ENCODE measurements around the gene MICAL3.

Gene MICAL3

DNA sequence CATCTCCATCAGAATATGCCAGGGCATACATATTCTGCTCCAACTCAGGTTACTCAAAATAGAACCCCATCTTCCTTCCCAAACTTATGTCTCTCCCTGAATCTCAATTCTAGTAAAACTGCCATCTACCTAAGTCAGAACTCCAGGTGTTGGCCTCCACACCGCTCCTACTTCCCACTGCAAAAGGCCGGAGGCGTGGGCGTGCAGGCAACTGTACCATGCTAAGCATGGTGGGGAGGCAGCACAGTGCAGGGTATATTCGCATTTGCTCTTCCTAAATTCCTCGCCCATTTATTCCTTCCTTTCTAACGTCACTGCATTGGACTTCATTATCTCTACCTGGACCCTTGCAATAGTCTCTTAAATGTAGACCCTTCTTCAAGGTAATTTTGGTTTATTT, 97.8 kb downstream of the MICAL3 start:
- DNase-seq = no peak

DNA sequence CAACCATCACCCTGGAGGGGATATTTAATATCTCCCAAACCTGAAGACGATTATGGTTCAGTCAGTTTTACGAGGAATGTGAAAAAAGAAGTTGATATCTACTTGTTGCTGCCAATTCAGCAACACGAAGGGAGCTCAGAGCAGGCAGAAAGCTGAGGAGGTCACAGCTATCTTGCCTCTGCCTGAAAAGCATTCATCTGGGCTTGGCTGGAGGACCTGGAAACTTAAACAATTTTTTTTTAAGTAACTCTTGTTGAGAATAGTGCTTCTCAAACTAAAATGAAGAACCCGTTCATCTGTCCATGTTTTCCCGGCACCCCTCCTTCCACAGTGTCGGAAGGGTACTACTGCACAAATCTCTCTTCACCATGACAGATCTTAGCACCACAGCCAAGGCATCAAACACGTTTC, 98.9 kb downstream of the MICAL3 start:
- DNase-seq = no peak

DNA sequence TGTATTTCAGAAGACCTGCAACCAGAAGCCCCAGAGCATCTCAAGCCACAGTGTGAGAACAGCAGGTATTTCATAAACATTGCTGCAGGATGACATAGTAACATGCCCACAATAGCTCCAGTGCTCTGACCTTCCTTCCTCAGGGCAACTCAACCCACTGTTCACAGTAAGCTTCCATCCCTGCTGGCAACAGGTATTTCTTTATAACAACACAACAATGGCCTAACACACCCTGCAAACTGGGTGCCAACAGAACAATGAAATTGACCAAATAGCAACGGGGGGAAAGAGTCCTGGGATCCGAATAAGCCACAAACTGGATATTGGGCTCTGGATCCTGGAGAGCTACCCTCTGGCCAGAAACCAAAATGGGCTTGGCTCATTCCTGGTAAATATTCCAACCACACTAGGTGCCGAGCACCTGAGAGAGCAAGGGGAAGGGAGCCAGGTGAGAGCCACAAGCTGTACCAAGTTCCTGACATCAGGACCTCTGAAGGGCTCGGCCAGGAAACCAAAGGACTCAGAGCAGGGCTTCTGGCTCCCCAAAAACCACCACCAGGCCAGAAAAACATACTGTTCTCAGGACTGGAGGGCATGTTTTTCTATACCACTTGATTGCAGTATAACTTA, 99.5 kb downstream of the MICAL3 start:
- no peak for DNase-seq

DNA sequence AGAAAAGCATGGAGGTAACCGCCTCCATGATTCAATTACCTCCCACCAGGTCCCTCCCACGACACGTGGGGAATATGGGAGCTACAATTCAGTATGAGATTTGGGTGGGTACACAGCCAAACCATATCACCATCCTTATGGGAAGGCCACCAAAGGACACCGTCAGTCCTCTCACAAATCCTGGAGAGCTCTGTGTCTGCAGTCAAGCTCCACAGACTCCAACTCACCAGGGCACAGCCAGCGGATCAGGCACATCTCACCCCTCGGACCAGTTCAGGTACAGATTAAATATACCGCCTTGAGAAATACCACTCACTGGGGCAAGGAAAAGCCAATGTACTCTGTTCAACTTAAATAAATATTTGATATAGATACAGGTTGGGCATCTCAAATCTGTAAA, 100.3 kb downstream of the MICAL3 start:
- DNase-seq = no peak

DNA sequence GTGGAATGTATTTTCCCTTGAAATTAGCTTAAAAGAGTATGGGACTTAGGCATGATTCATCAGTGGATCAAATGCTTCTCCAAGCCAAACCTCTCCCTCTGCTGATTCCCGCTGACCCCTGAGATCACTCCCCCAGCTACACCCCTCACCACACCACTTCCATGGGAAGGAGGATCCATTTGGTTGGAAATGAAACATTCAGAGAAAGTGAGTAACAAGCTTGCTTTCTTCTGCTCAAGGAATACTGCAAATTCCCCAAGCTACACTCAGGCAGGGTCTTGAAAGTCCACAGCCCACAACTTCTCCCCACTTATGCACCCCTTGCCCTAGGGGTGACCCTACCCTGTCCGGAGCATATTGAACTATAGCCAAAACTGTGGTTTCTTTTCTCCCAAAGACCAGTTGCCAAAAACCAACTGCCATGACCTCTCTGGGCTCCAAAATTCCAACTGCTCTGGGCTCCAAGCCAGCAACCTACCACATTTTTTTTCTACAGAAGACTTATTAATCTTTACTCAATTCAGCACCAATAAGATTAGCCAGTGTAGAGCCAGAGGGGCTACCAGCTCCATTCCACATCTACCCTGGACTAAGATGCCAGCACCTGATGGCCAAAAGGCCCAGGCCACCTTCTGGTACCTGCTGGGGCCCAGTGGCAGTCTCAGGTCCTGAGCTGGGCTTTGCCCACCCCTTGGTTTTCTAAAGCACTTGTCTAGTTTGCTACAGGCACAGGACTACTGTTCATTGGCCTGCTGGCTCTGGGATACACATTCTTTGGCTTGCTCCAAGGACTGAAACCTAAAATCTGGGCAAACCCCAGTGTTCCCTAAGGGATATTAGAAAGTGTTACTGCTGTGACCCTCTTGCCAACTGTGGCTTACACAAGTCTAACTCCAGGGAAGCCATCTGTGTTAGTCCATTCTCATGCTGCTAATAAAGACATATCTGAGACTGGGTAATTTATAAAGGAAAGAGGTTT, 101.1 kb downstream of the MICAL3 start:
- DNase-seq = no peak

DNA sequence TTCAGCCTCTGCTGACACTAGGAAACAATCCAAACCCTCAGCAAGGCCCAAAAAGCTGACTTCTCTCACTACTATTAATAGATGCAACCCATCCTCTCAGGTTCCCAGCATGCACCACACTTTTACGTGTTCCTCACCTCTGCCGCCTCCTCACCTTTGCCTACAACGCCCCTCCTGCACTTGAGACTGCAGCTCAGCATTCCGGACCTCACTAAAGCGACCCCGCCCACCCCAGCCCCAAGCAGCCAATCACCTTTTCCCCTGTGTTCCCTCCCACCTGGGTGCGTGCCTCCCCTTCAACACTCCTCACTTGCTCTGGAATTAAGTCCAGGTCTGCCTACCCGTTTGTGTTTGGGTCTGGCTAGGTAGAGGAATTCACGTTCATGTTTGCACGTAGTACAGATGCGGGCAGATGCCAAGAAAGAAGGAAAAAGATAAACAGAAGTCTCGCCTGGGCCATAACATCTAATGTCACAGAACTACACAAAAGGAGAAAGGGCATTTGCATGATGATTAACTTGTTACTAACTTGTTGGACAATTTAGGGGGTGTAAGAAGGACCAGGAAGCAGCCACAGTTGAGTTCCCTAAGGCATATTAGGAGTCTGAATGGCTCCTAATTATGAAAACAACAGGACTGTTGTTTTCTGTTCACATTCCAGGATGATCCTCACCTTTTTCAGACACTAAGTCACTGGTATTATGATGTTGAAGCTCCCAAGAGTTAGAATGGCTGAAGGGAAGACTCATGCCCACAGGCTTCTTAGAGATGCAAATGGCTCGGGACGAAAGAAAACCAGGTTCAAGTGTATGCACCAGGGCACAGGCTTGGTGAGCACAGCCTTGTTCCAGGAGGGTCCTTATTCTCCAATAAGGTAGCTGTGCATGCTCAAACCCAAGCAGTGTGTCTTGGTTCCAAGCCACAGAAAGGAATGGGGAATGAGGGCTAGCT, 102.2 kb downstream of the MICAL3 start:
- DNase-seq = no peak

DNA sequence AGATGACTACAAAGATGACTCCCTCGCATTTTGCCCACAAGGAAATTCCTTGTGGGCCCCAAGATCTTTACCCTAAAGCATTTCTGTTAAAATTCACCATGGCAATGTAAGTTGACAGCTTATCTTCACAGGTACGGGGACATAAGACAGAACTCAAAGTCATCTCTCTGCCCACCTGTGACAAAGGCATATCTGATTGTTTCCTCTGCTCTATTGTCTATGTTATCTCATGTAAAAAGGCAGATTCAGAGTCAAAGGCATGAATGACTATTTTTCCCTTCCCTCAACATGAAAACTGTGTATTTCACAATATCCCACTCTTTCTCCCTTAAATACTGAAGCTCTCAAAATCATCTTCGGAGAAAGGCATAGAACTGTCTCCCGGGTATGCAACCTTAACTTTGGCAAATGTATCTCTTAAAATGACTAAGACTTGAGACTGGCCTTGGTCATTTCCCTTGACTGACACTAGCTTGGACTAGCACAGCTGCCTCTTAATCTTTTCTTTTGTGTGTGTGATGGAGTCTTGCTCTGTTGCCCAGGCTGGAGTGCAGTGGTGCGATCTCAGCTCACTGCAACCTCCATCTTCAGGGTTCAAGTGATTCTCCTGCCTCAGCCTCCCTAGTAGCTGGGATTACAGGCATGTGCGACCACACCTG, 103.2 kb downstream of the MICAL3 start:
- DNase-seq = no peak

DNA sequence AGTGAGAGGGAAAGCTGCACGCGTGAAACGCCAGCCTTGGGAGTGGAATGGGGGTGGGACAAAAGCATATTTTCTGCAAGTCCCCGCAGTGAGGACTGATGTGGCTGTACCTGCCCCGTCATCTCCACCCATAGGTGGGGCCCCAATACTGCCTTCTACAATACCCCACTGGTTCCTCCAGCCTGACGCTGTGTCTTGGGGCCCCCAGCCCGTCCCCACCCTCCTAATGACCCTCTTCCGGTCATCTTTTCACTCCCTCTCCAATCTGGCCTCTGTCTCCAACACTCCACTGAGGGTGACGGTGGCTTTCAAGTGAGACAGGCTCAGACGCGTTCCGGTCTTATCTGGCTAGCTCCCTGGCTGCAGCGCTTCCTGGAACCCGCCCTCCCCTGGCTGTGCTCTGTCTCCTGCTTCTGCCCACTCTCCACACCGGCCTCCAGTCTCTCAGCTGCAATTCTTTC, 104.2 kb downstream of the MICAL3 start:
- DNase-seq = no peak

DNA sequence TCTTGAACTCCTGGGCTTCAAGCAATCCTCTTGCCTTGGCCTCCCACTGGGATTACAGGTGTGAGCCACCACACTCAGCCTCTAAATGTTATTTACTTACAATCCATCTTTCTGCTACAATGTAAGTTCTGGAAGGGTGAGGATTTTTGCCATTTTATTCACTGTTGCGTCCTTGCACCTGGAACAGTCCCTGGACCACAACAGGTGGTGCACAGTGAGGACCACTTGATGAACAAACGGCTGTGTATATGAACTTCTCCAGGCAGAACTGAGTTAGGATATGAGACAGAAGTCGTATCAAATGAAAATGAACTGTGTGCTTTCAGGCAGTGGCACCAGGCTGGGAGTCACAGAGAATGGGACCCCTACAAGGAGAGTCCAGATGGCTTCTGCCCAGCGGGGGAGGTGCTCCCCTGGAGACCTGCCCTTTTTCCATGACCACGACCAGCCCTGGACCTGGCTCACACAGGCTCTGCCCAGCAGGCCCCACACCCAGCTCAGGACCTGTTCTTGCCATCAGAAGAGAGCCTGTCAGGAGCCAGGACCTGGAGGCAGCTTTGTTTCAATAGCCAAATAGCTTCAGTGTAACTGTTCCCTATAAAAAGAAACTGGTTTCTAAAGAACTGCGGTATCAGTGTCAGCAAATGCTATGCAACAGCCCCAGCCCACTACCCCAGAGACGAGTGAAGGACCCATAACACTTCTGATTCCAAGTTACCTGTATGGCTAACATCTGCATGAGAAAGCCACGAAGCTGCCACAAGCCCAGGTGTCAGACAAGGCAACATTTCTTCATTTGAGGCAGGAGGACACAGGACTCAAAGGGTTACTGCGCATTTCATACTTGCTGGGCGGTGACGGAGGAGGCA, 104.9 kb downstream of the MICAL3 start:
- no peak for DNase-seq

DNA sequence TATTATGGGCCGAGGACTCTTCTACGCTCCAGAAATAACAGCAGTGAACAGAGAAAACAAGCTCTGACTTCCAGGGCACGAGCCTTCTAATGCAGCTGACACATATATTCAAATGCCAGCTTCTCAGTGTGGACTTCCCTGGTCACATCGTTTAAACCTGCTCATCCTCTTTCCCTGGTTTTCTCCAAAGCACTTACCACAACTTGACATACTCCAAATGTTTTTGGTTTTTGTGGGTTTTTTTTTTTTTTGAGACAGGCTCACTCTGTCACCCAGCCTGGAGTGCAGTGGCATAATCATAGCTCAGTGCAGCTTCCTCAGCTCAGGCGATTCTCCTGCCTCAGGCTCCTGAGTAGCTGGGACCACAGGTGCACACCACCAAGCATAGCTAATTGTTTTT, 105.5 kb downstream of the MICAL3 start:
- DNase-seq = no peak

DNA sequence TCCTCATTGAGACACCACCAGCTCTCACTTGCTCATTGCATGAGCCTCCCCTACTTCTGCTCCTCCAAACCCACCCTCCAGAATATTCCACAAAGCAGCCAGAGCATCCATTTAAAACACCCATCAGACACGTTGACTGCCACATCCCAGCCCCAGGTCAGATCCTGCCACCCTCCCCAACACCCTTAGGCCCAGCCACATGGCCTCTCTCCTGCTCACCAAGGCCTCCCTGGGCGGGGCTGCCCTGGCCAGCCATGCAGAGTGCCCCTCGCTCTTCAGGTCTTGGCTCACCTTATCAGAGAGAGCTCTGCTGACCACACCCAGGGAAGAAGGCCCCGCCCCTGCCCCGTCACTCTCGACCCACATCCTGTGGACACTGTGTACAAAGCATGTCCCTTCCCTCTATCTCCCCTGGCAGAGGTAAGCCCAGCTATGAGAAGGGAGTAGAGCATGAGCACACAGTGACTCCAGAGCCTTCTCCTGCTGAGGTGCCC, 106.8 kb downstream of the MICAL3 start:
- no peak for DNase-seq

DNA sequence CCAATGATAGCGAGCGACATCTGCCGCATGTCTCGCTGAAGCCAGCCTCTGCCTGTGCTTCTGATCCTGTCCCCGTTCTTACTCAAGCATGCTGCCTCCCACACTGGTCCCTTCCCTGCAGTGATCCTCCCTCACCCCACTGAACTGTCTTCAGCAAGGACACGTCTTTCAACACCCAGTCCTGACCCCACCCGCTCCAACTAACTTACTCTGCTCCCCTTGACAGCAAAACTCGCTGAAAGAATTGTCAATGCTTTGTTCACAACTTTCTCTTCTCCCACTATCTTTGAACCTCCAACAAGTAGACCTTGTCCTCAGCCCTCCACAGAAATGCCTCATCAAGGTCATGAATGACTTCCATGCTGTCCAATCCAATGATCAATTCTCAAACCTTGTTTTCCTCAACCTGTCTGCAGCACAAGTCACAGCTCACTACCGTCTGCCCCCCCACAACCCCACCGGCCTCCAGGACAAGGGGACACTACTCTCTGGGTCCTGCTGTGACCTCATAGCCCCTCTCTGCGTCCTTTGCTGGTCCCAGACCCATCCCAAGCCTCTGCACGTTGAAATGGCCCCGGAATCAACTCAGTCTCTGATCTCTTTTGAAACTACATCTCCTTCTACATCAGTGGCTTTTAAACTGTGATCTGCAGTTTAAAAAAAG, 108.0 kb downstream of the MICAL3 start:
- DNase-seq = no peak

DNA sequence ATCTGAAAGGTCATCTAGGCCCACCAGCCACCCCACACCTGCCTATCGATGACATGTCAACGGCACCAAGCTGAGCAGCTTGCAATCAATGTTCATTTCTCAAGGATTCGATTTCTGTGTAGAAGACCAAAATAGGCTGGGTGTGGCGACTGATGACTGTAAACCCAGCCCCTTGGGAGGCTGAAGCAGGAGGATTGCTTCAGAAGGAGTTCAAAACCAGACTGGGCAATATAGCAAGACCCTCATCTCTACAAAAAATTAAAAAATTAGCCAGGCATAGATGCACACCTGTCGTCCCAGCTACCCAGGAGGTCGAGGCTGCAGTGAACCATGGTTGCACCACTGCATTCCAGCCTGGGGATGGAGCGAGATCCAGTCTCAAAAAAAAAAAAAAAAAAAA, 108.7 kb downstream of the MICAL3 start:
- DNase-seq = no peak

DNA sequence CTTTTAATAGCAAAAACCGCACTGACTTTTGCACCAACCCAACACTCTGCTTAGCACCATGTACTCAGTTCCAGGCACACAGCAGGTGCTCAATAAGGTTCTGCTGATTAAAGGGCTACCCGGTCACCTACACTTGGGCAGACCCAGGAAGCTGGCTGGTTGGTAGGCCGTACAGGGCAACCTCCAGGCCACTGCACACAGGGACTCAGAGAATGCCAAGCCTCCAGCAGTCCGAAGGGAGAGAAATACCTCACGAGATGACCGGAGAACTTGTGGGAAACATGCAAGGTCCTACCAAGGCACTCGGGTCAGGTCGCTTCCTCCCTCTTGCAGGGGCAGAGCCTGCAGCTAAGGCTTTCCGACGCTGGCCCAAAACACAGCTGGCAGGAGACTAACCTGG, 109.2 kb downstream of the MICAL3 start:
- no peak for DNase-seq

DNA sequence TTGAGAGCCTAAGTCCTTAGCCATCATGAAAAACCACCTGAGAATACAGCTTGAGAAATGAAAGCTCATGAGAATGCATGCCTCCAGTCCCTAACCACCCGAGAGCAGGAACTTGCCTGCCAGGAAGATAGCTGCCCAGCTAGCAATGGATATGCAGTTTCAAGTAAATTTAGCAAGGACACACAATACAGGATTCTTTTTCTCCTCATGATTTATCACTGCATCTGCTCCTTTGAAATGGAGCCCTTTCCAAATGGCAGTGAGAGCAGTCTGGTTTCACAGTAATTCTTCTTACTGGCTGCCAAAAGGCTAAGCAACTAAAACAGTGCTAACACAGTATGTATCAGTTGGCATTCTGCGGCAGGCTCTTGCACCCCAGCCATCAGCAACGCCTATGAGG, 109.9 kb downstream of the MICAL3 start:
- DNase-seq = no peak

DNA sequence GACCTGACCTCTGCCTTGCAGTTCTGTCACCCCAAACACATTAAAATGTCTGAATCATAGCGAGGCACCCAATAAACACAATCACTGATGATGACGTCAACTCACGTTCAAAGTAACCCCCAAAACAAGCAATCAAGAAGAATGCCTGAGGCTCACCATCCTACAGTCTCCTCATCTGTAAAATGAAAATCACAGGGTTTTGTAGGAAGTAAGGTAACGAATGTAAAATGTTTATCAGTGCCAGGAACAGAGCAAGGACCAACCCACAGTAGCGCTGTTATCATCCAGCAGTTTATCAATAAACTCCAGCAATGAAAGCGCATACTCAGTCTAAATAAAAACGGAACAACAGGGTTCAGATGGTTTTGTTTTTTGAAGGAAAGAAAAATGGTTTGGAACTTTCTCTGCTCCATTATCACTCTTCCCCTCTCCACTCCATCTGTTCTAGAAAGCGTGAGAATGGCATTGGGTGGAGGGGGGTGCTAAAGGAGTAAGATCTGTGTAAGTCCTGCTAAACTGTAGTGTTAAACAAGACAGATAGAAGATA, 110.5 kb downstream of the MICAL3 start:
- no peak for DNase-seq

DNA sequence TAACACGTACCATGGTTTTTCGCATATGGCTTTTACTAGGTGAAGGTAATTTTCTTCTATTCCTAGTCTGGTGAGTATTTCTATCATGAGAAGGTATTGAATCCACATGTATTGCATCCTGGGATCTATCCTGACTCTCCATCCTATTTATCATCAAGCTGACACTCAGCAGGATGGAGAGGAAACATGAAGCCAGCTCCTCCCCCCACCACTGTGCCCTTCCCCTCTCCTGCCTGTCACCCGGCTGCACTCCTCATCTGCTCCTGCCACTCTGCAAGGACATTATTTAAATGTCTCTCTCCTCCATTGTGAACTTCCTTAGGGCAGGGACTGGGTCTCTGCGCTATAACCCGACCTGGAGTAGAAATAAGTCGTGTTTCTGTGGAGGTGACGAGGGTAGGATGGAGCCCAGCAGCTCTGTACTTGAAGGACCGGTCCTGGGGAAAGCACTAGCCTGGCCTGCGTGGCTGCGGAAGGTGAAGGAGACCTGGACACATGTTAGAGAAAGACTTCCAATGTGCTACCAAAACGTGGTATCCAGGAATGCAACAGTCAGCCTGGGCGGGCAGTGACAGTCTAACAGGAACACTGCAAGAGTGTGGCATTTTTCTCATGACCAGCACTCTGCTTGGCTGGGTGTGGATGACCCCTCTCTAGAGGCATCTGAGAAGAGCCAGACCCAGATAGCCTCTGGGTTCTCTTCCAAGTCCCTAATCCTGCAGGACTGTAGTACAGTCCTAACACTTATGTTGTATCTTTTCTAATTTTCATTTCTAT, 111.2 kb downstream of the MICAL3 start:
- DNase-seq = no peak

DNA sequence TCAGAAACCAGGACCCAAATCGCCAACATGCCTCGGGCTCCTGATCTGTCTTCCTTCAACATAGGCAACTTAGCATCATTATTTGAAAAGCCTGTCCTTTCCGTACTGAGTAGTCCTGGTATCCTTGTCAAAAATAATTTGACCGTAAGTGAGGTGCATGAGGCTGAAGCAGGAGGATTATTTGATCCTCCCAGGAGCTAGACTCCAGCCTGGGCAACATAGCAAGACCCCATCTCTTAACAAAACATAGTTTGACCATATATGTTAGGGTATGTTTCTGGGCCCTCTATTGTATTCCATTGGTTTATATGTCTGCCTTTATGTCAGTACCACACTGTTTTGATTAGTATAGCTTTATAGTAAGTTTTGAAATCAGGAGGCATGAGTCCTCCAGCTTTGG, 112.5 kb downstream of the MICAL3 start:
- DNase-seq = no peak

DNA sequence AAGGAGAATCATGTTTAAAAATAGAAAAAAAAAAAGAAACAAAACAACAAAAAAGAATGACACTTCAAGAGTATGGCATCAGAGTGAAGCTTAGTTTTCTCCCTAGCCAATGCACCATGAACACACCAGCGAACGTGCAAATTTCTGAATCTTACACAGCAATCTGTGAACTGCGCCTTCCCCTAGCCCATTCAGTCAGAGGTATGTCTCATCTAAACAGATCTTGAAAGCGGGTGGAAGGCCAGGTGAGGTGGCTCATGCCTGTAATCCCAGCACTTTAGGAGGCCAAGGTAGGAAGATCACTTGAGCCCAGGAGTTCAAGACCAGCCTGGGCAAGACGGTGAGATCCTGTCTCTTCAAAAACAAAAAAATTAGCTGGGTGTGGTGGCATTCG, 113.1 kb downstream of the MICAL3 start:
- DNase-seq = no peak

All from CD4-positive, alpha-beta T cell treated with Interleukin-12 subunit alpha and Interleukin-12 subunit beta, for 1 hour (primary cell).